GM23248 (cell line): ENCODE measurements around the gene RCL1. TPM values are rescaled to one million over a fixed set of nuclear protein-coding genes. Genes with fewer than 3 reads are reported as not detected.
A peak's percentile ranks its signal among the peaks of the same experiment; 100 is the strongest.

ENCODE experiments used
- DNase-seq: peaks from one replicate; pipeline ENCODE4 v3.0.0-alpha.2; 2015
- H2AFZ ChIP-seq: fragments of 200-600 bp; sonication (generic); 2 replicates; pipeline ENCODE4 v1.6.1; 2016; ENCODE audit warnings: antibody characterized with exemption
- H3F3A ChIP-seq: fragments of 200-600 bp; sonication (generic); 2 replicates; pipeline ENCODE4 v1.6.1; 2016; ENCODE audit warnings: mild to moderate bottlenecking, antibody characterized with exemption, mixed run types; ENCODE audit not compliant: insufficient read depth
- H3K27ac ChIP-seq: fragments of 200-600 bp; sonication (generic); 2 replicates; pipeline ENCODE4 v1.5.1; 2016; ENCODE audit warnings: mild to moderate bottlenecking
- H3K27me3 ChIP-seq: fragments of 200-600 bp; sonication (generic); replicated peaks from 2 replicates; pipeline ENCODE4 v1.6.1; 2016; ENCODE audit warnings: mild to moderate bottlenecking; ENCODE audit not compliant: insufficient read depth
- H3K36me3 ChIP-seq: fragments of 200-600 bp; sonication (generic); 2 replicates; pipeline ENCODE4 v1.6.1; 2016; ENCODE audit warnings: low read depth, mild to moderate bottlenecking
- H3K4me1 ChIP-seq: fragments of 200-600 bp; sonication (generic); 2 replicates; pipeline ENCODE4 v1.6.1; 2016; ENCODE audit warnings: mild to moderate bottlenecking; ENCODE audit not compliant: insufficient read depth
- H3K4me2 ChIP-seq: fragments of 200-600 bp; sonication (generic); one replicate; pipeline ENCODE4 v1.6.1; 2016; ENCODE audit warnings: mild to moderate bottlenecking; ENCODE audit not compliant: unreplicated experiment
- H3K4me3 ChIP-seq: fragments of 200-600 bp; sonication (generic); 2 replicates; pipeline ENCODE4 v1.5.1; 2016; ENCODE audit warnings: mild to moderate bottlenecking
- H3K79me2 ChIP-seq: fragments of 200-600 bp; sonication (generic); 2 replicates; pipeline ENCODE4 v1.6.1; 2016; ENCODE audit warnings: mild to moderate bottlenecking; ENCODE audit not compliant: insufficient read depth
- H3K9ac ChIP-seq: fragments of 200-600 bp; sonication (generic); 2 replicates; pipeline ENCODE4 v1.6.1; 2016; ENCODE audit warnings: mild to moderate bottlenecking
- H3K9me2 ChIP-seq: fragments of 200-600 bp; sonication (generic); 2 replicates; pipeline ENCODE4 v1.6.1; 2016; ENCODE audit warnings: mixed run types, mild to moderate bottlenecking, moderate library complexity; ENCODE audit not compliant: insufficient read depth
- H3K9me3 ChIP-seq: fragments of 200-600 bp; sonication (generic); one replicate; pipeline ENCODE4 v1.6.1; 2017; ENCODE audit warnings: low read depth
- H4K20me1 ChIP-seq: fragments of 200-600 bp; sonication (generic); 2 replicates; pipeline ENCODE4 v1.6.0; 2016; ENCODE audit not compliant: insufficient read depth
- EZH2 ChIP-seq: fragments of 200-600 bp; sonication (generic); IDR thresholded peaks from 2 replicates; pipeline ENCODE4 v1.6.1; 2018; ENCODE audit warnings: antibody characterized with exemption, mild to moderate bottlenecking; ENCODE audit not compliant: insufficient read depth, poor library complexity, severe bottlenecking
- EZH2phosphoT487 ChIP-seq: fragments of 200-600 bp; sonication (generic); IDR thresholded peaks from 2 replicates; pipeline ENCODE4 v1.6.1; 2018; ENCODE audit warnings: antibody characterized with exemption, moderate library complexity, mild to moderate bottlenecking, low read depth; ENCODE audit not compliant: insufficient read depth
- WGBS, 2 experiments: methylation state at CpG; one replicate each; pipeline ENCODE4 v1.1.6; 2015 to 2017; ENCODE audit warnings: low lambda C conversion rate in 2 of 2, low coverage in 1 of 2; ENCODE audit errors: missing lambda C conversion rate in 2 of 2; 5-methylcytosine and 5-hydroxymethylcytosine counted together
- in situ Hi-C: fragments of 300-500 bp; cut with MboI; formaldehyde crosslinking; loops from 2 replicates; pipeline ENCODE4 v1.15.0; 2020
- polyA plus RNA-seq: library from polyadenylated mRNA; unstranded; fragments of >200 nt; fragmentation: Nextera tagmentation; extraction: Ambion mirVana; gene quantifications from 2 replicates; pipeline ENCODE4 v1.2.1, GENCODE V29; 2016
- total RNA-seq: library from RNA; depleted of rRNA; stranded (reverse); fragments of >200 nt; shearing (Covaris generic); gene quantifications from 2 replicates; pipeline ENCODE4 v1.2.3, GENCODE V29; 2014

Gene RCL1
- total and polyA plus RNA-seq, 2 experiments from 2014 or later = 7.7 to 7.8 TPM

DNA sequence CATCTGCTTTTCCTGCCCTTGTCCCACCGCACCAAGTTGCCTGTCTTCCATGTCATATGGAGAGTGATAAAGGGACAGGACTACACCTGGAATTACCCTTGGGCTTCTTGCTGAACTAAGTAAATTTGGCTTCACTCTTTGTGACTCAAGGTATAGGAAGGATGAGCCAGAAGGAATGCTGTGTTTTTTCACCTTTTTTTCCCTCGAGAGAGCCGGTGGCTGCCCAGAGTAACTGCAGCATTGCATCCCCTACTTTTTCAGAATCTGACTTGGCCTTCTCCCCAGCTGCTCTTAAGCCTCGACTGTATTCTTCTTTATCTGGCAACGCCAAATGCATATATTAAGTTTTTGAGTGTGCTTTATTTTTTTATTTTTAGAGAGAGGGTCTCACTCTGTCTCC lies 38.4 kb downstream of the RCL1 start:
- no peak overlapping the region for H3K9ac ChIP-seq
- no peak overlapping the region for H3K27ac ChIP-seq
- H3K4me3 ChIP-seq = no peak overlapping the region
- peaks cover 16% of the 10 kb centered on the region; the same call in 1 of the 2 replicates for H3K79me2 ChIP-seq
- H3K9me2 ChIP-seq = no peaks in the 10 kb centered on the region
- no peaks in the 10 kb centered on the region for H4K20me1 ChIP-seq
- DNase-seq = peak; percentile 32
- TF ChIP-seq EZH2 = no peak
- TF ChIP-seq EZH2phosphoT487 = no peak
- WGBS, 2 experiments = 96 to 98% methylated on average over 5 of the region's 5 CpGs
- H3K4me1 ChIP-seq = peaks cover 53% of the 10 kb centered on the region
- no peak overlapping the region for H3K4me2 ChIP-seq
- H3K9me3 ChIP-seq = no peaks in the 10 kb centered on the region
- H2AFZ ChIP-seq = no peak overlapping the region
- H3K27me3 ChIP-seq = no peaks in the 10 kb centered on the region
- no peaks in the 10 kb centered on the region for H3K36me3 ChIP-seq
- H3F3A ChIP-seq = peaks cover 52% of the 10 kb centered on the region
- in situ Hi-C loops = no loop called here

DNA sequence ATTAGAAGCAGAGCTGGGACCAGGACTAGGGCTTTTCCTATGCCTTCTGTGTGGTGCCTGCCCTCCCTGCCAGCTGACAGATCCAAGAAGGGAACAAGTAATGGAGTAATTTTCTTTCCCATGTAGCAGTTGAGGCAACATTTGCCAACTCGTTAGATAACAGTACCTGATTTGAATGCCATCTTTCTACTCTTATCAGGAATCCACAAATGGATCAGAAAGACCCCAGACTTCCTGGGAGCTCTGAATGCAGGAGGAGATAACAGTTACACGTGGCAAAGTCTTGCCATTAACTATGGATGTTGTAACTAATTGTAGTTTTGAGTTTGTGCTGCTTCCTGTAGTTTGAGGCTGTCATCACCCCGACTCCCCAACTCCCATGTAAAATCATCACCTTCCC lies 39.2 kb downstream of the RCL1 start:
- no peaks in the 10 kb centered on the region for H3K9me2 ChIP-seq
- H3K9ac ChIP-seq = no peak overlapping the region
- TF ChIP-seq EZH2phosphoT487 = no peak
- no peak for TF ChIP-seq EZH2
- H3K4me1 ChIP-seq = peaks cover 59% of the 10 kb centered on the region
- H4K20me1 ChIP-seq = no peaks in the 10 kb centered on the region
- in situ Hi-C loops = no loop called here
- H3K36me3 ChIP-seq = no peaks in the 10 kb centered on the region
- no peaks in the 10 kb centered on the region for H3K9me3 ChIP-seq
- no peak overlapping the region for H3K4me2 ChIP-seq
- no peak overlapping the region for H2AFZ ChIP-seq
- no peak overlapping the region for H3K4me3 ChIP-seq
- peak overlapping the region; percentile 91 for H3K27ac ChIP-seq
- H3K27me3 ChIP-seq = no peaks in the 10 kb centered on the region
- H3K79me2 ChIP-seq = peaks cover 16% of the 10 kb centered on the region; the same call in 1 of the 2 replicates
- no peak for DNase-seq
- H3F3A ChIP-seq = peaks cover 56% of the 10 kb centered on the region
- 93 to 98% methylated on average over 3 of the region's 3 CpGs for WGBS, 2 experiments

DNA sequence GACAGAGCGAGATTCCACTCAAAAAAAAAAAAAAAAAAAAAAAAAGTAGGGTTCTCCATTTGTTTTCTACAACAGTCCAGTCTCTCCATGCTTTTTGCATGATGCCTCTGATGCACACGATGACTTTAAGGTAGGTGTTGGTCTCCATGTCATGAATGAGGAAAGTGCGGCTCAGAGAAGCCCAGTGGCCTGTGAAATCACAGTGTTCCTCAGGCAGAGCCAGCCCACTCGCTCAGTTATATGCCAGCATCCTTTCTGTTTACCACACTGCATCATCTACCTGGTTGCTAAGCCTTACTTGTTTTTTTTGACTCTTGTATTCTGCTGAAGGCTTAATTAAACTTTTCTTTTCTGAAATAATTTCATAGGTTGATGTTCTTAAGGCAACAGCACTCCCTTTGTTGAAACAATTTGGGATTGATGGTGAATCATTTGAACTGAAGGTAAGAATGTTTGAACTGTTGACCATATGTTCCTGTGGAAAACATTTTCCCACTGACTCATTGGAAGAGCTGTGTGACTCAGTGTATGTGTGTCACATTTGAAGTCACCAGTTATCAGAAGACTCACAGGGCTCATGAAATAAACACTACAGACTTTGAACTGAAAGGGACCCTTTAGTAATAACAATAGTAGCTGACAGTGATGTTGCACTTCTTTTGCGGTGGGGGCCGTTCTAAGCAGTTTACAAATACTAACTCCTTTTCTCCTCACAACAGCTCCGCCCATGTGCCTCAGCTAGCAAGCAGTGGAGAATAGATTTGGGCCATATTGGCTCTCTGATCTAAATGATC lies 40.2 kb downstream of the RCL1 start:
- Histone ChIP-seq H3F3A (peaks cover 64% of the 10 kb centered on the region), H3K9me2 (no peaks in the 10 kb centered on the region), H3K4me2 (peak overlapping the region; percentile 73), H4K20me1 (no peaks in the 10 kb centered on the region), H3K27ac (peak overlapping the region; percentile 91), H2AFZ (no peak overlapping the region), H3K27me3 (no peaks in the 10 kb centered on the region), H3K9me3 (no peaks in the 10 kb centered on the region), H3K9ac (peak overlapping the region; percentile 64), H3K4me3 (peak overlapping the region; percentile 33), H3K79me2 (peaks cover 16% of the 10 kb centered on the region; the same call in 1 of the 2 replicates), H3K4me1 (peaks cover 70% of the 10 kb centered on the region), H3K36me3 (no peaks in the 10 kb centered on the region)
- 42% methylated on average over 7 of the region's 7 CpGs for WGBS, 2 experiments
- peak; percentile 97 for DNase-seq
- no peak for TF ChIP-seq EZH2
- TF ChIP-seq EZH2phosphoT487 = no peak
- in situ Hi-C loops = no loop called here

DNA sequence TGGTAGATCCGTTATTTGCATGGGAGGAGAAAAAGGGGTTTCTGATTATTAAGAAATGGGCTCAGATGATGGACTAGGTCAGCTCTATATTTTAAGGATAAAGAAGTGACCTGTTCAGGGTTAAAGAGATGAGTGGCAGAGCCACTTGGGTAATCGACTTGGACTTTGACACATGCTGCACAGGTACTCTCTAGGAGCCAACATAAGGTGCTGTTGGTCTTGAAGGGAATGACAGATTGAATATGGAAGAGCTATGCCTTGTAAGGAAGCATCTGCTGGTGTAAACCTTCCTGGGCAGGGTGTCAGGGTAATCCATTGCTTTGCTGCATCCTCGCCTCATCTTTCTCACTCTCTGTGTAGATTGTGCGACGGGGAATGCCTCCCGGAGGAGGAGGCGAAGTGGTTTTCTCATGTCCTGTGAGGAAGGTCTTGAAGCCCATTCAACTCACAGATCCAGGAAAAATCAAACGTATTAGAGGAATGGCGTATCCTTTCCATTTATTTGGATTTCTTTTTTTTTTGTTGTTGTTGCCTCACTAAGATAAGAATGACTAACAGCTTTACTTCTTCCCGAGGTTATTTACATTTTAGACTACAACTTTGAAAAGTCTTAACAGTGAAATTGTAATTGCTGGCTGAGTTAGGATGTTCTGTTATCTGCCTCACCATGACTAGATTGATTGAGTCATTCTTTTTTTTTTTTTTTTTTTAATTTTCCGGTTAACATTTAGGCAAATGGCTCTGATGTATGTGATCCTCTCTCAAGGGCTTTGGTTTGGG lies 41.2 kb downstream of the RCL1 start:
- in situ Hi-C loops = no loop called here
- no peak for TF ChIP-seq EZH2
- TF ChIP-seq EZH2phosphoT487 = no peak
- peak overlapping the region; percentile 91 for H3K27ac ChIP-seq
- H3K4me2 ChIP-seq = peak overlapping the region; percentile 73
- H2AFZ ChIP-seq = no peak overlapping the region
- no peaks in the 10 kb centered on the region for H3K27me3 ChIP-seq
- peak overlapping the region; percentile 64 for H3K9ac ChIP-seq
- H3K79me2 ChIP-seq = peaks cover 16% of the 10 kb centered on the region; the same call in 1 of the 2 replicates
- H3K9me3 ChIP-seq = no peaks in the 10 kb centered on the region
- H3K4me3 ChIP-seq = 0 out of 2 replicates have a peak overlapping the region, but pooled peaks have one; percentile 32
- H3K36me3 ChIP-seq = no peaks in the 10 kb centered on the region
- peaks cover 71% of the 10 kb centered on the region for H3K4me1 ChIP-seq
- no peaks in the 10 kb centered on the region for H4K20me1 ChIP-seq
- H3F3A ChIP-seq = peaks cover 66% of the 10 kb centered on the region
- WGBS, 2 experiments = 59 to 60% methylated on average over 11 of the region's 11 CpGs
- H3K9me2 ChIP-seq = no peaks in the 10 kb centered on the region
- peak; percentile 76 for DNase-seq
